GM12878 (cell line): Measurements from ENCODE around the gene PLSCR4.

Source experiments
- ASH2L ChIP-seq: fragments of 300-600, 200-600 bp; sonication (generic); IDR thresholded peaks from 2 replicates; pipeline ENCODE4 v1.6.1; 2017; ENCODE audit warnings: low read depth, mild to moderate bottlenecking, borderline replicate concordance
- EP300 ChIP-seq, 2 experiments: fragments of 150-350 bp in 1 of 2; IDR thresholded peaks; 2 replicates each; pipeline ENCODE4 v1.6.1; 2011 to 2012; ENCODE audit warnings: low read depth in 2 of 2, low read length in 2 of 2, borderline replicate concordance in 1 of 2, improper control_type of control experiment in 1 of 2, inconsistent platforms in 1 of 2; ENCODE audit not compliant: control insufficient read depth in 1 of 2
- GABPA ChIP-seq: IDR thresholded peaks from 2 replicates; pipeline ENCODE4 v1.6.1; 2014; ENCODE audit warnings: antibody characterized with exemption, low read depth, mild to moderate bottlenecking, inconsistent platforms
- POLR2A ChIP-seq: IDR thresholded peaks from 2 replicates; pipeline ENCODE4 v1.6.1; 2011; ENCODE audit warnings: low read depth, mild to moderate bottlenecking, low read length
- POLR2AphosphoS2 ChIP-seq: IDR thresholded peaks from 2 replicates; pipeline ENCODE4 v1.6.1; 2011; ENCODE audit warnings: low read depth, mild to moderate bottlenecking, low read length, improper control_type of control experiment, moderate library complexity
- SMAD1 ChIP-seq: fragments of 450-650 bp; IDR thresholded peaks from 2 replicates; pipeline ENCODE4 v1.6.1; 2018; ENCODE audit warnings: mild to moderate bottlenecking, low read depth; ENCODE audit not compliant: partially characterized antibody
- SRF ChIP-seq, 2 experiments: IDR thresholded peaks; 2 replicates each; pipeline ENCODE4 v1.6.1; 2011; ENCODE audit warnings: low read depth in 2 of 2, low read length in 2 of 2, mild to moderate bottlenecking in 1 of 2, moderate library complexity in 1 of 2
- TAF1 ChIP-seq: IDR thresholded peaks from 2 replicates; pipeline ENCODE4 v1.6.1; 2011; ENCODE audit warnings: mild to moderate bottlenecking, low read depth, low read length, borderline replicate concordance
- TF ChIP-seq, protein P1 (sequence below), 3 experiments: IDR thresholded peaks in 2 of 3; conservative IDR thresholded peaks in 1 of 3; 2 replicates each; pipeline ENCODE4 v1.5.1; 2011; ENCODE audit warnings: low read depth in 3 of 3, low read length in 3 of 3, mild to moderate bottlenecking in 3 of 3, control low read depth in 2 of 3, moderate library complexity in 2 of 3, inconsistent platforms in 1 of 3, mixed read lengths in 1 of 3; ENCODE audit not compliant: control insufficient read depth in 2 of 3, insufficient read depth in 1 of 3; ENCODE audit errors: extremely low read depth in 1 of 3

GRCh38 chr3:146214493-146214892, 36.4 kb downstream of the PLSCR4 start:
- TF ChIP-seq EP300 (IDR thresholded peaks at IDR 0.05; ENCODE audit: borderline replicate concordance in 1 of 2, control insufficient read depth in 1 of 2, low read depth in 2 of 2, low read length in 2 of 2) (no peak), TAF1 (no peak), SRF (IDR thresholded peaks at IDR 0.05; ENCODE audit: low read depth in 2 of 2, low read length in 2 of 2) (no peak), POLR2A (no peak), GABPA (no peak), SMAD1 (no peak), ASH2L (no peak), POLR2AphosphoS2 (no peak)
- TF ChIP-seq, protein P1, sequence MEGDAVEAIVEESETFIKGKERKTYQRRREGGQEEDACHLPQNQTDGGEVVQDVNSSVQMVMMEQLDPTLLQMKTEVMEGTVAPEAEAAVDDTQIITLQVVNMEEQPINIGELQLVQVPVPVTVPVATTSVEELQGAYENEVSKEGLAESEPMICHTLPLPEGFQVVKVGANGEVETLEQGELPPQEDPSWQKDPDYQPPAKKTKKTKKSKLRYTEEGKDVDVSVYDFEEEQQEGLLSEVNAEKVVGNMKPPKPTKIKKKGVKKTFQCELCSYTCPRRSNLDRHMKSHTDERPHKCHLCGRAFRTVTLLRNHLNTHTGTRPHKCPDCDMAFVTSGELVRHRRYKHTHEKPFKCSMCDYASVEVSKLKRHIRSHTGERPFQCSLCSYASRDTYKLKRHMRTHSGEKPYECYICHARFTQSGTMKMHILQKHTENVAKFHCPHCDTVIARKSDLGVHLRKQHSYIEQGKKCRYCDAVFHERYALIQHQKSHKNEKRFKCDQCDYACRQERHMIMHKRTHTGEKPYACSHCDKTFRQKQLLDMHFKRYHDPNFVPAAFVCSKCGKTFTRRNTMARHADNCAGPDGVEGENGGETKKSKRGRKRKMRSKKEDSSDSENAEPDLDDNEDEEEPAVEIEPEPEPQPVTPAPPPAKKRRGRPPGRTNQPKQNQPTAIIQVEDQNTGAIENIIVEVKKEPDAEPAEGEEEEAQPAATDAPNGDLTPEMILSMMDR (IDR thresholded peaks at IDR 0.05 in 2 of 3, conservative IDR thresholded peaks at IDR 0.05 in 1 of 3; ENCODE audit: control insufficient read depth in 2 of 3, extremely low read depth in 1 of 3, insufficient read depth in 1 of 3, low read depth in 3 of 3, low read length in 3 of 3): no peak
